Measurements from ENCODE around the gene PLAGL2.

- no peak for TF ChIP-seq YY1 (IDR thresholded peaks at IDR 0.05; ENCODE audit: insufficient read depth, insufficient read length)
- no peak for TF ChIP-seq ZNF274 (IDR thresholded peaks at IDR 0.05; ENCODE audit: low read depth, low read length)
- no peak for TF ChIP-seq SUZ12 (IDR thresholded peaks at IDR 0.05; ENCODE audit: extremely low read depth, insufficient read depth, insufficient read length)
Observed at GRCh38 chr20:32144898-32145662, 62.5 kb downstream of the PLAGL2 start.

Data from NT2/D1 (cell line).